Right renal pelvis (tissue), 4 donors: ENCODE results near the gene ETHE1. TPM values are rescaled to one million over a fixed set of nuclear protein-coding genes. Genes with fewer than 3 reads are reported as not detected.
"Not testable (repeated sequence)": the region's sequence is repeated elsewhere in the genome, so short reads cannot be mapped to it uniquely, and the experiment has no call there.

ENCODE experiments used
- DNase-seq, 4 donors: peaks; one replicate each; pipeline ENCODE4 v3.0.0-alpha.2; 2013; ENCODE audit warnings: low read depth in 4 of 4, low spot score in 3 of 4, missing footprints in 1 of 4
- polyA plus RNA-seq, 4 donors: library from polyadenylated mRNA; unstranded; fragments of 120-200 nt; gene quantifications; one replicate each; pipeline ENCODE4 v1.2.1, GENCODE V29; 2013; ENCODE audit not compliant: insufficient read length in 4 of 4

Gene ETHE1
- polyA plus RNA-seq, 4 donors, result 27.5 to 31.1 (median 28.1) TPM

DNA sequence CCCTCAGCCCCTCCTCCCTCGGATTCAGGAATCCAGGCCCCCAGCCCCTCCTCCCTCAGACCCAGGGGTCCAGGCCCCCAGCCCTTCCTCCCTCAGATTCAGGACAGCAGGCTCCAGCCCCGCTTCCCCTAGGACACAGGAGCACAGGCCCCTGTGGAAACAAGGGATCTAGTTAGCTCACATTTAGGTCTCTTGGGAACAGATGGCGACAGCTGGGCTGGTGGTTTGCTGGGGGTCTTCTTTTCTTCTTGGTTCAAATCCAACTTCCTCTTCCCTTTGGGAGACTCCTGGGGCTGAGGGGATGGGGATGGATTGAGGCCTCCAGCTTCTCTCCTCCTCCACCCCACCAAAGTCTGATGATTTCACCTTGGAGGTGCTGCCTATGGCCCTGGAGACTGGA lies 25.6 kb upstream of the ETHE1 start:
- DNase-seq, result no peak

DNA sequence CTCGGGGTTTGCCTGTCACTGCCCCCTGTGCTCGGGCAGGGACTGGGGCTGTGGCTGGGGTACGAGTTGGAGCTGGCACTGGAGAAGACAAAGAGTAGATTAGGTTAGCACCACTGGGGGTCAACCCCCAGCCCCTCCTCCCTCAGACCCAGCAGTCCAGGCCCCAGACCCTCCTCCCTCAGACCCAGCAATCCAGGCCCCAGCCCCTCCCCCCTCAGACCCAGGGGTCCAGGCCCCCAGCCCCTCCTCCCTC lies 25.1 kb upstream of the ETHE1 start:
- DNase-seq, result no peak

DNA sequence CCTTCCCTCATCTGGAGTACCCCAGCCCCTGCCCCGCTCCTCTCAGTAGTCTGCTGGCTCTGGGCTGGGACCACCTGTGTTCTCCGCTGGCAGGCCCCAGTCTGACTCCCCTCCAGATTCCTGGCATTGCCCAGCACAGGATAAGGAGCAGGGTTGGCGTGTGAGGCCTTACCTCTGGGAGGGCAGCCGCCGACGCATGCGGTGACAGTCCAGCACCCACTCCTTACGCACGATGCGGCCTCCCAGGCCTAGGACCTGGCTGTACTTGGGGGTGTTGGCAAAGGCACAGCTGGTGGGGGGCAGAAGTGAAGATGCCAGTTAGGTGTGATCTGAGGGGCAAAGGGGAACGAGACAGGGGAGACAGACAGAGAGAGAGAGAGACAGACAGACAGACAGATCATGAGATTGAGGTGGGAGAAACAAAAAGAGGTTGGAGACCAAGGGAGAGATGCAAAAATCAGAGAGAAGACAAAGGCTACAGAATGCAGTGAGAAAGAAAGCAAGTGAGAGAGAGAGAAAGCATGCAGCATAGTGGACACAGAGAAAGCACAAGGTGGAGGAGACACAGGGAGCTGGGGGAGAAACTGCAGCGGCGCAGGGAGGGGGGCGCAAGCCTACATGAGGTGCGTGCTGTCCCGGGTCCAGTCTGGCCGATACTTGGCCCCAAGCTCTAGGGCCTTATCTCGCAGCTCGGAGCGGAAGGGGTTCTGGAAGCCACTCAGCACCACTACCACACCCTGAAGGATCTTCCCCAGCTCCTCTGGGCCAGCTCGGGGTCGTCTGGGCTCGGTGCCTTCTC lies 24.6 kb upstream of the ETHE1 start:
- no peak for DNase-seq

DNA sequence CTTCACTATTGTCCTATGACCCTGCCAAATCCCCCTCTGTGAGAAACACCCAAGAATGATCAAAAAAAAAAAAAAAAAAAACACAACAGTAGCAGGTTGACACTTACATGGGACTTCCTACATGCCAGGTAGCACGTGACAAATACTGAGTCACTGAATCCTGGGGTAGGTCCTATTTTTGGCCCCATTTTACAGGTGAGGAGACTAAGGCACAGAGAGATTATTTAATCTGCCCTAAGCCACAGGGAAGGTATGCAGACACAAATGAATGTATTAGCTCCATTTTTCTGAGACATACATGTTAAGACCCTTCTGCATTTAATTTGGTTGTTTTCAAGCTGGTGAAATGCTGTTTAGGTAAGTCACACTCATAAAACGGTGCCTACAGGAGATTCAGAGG lies 21.7 kb upstream of the ETHE1 start:
- DNase-seq, result no peak

DNA sequence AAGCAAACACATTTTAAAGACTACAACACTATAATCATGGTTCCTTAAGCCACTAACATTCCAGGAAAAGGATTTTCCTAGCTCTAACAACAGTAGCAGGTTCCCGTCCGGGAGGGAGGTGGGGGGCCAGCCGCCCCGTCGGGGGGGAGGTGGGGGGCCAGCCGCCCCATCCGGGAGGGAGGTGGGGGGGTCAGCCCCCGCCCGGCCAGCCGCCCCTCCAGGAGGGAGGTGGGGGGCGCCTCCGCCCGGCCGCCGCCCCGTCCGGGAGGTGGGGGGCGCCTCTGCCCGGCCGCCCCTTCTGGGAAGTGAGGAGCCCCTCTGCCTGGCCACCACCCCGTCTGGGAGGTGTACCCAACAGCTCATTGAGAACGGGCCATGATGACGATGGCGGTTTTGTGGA lies 20.9 kb upstream of the ETHE1 start:
- DNase-seq, result not testable (repeated sequence)

DNA sequence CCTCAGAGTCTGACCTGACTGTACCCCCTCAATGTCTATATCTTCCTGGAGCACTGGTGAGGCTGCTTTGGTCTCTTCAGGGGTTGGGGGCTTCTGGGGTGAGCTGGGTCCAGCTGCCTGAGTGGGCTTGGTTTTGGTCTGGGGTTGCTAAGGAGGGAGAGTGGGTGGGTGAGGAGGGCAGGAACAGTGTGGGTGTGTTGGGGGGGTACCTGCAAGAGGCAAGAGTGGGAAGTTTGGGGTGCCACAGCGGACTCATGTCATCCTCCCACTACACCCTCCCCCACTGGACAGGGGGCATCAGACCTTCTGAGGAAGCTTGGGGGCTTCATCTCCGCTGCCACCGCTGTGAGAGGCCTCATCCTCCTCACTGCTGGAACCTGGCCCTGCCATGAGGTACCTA lies 19.6 kb upstream of the ETHE1 start:
- DNase-seq, result no peak

DNA sequence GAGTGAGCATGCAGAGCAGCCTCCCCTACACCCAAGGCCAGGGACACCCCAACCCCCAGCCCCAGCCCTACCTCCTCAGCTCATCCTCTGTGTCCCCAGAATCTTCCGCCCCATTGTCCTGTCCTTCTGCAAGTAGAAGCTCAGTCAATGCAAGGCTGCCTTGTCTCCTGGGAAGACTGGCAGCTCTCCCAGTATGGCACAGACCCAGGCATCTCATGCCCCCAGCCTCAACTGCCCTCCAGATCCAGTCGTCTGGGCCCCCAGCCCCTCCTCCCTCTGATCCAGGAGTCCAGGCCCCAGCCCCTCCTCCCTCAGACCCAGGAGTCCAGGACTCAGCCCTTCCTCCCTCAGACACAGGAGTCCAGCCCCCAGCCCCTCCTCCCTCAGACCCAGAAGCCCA lies 19.0 kb upstream of the ETHE1 start:
- DNase-seq, result no peak

DNA sequence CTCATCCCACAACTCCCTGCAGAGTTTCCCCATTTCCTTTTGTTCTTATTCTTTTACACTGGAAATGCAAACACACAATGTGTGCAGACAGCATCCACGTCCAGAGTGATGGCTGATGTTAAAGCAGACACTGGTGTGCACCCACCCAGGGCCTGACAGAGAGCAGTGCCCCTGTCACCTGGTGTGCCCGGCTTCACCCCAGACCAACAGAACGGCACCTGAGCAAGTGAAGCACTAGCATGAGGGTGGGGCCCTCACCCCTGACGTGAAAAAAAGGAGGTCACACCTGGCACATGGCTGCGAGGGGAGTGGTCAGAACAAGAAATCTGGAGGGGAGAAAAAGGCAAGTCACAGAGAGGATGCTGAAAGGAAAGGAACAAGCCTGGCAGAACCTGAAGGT lies 18.3 kb upstream of the ETHE1 start:
- DNase-seq, result no peak

DNA sequence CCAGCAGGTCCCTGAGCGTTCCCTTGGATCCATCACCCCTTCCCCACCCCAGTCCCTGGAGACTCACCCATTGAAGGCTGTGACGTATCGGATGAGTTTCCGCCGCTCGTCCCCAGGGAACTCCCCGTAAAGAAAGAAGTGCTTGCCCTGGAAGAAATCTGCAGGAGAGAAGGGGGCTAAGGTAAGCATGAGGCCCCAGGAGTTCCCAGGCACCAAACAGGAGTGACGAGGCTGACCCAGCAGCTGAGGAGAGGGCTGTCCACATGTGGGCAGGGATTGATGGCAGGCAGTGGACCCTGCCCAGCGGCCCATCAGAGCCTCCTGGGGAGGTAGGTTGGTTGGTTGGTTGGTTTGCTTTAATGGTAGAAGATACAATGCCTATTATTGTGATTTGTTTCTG lies 17.1 kb upstream of the ETHE1 start:
- DNase-seq, result no peak

DNA sequence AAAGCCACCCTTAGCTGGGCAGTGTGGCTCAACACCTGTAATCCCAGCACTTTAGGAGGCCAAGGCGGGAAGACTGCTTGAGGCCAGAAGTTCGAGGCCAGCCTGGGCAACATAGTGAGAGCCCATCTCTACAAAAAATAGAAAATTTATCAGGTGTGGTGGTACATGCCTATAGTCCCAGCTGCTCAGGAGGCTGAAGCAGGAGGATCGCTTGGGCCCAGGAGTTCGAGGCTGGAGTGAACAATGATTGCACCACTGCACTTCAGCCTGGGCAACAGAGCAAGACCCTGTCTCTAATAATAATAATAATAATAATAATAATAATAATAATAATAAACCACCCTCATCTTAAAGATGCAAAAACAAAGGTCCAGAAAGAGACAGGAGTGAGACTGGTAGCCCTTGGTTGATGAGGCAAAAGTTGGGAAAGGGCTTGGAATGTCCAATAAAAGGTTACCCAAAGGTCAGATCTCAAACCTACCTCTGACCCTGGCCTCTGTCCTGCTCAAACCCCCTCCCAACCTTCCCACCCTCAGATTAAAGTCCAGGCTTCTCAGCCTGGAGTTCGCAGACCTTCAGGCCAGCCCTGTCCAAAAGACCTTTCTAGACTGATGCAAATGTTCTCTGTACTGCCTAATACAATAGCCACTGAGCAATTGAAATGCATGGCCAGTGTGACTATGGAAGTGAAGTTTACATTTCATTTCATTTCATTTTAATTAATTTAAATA lies 15.1 kb upstream of the ETHE1 start:
- DNase-seq, result no peak

DNA sequence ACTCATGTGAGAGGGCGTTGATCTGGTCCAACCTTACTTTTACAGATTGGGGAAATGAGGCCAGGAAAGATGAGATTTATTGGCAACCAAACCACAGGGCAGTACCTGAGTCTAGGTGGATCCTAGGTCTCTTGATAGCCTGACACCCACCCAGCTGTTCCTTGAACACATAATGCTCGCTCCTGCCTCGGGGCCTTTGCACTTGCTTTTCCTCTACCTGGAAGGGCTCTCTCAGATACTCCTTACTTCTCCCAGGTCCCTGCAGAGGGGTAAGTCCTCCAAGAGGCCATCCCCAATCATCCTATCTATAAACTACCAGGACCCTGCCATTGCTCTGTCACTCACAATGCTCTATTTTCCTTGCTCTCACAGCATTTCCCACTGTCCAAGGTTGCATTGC lies 13.4 kb upstream of the ETHE1 start:
- DNase-seq, result no peak

DNA sequence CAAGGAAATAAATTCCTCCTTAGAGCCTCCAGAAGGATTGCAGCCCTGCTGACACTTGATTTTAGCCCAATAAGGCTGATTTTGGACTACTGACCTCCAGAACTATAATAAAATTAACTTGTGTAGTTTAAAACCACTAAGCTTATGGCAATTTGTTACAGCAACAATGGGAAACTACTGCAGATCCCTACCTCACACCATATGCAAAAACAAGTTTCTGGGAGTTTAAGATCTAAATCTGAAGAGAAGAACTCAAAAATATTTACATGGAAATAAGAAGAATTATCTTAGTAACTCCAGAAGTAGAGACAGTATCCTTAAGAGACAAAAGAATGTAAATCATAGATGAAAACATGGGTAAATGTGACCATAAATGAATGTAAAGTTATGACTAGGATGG lies 11.9 kb upstream of the ETHE1 start:
- DNase-seq, result no peak

DNA sequence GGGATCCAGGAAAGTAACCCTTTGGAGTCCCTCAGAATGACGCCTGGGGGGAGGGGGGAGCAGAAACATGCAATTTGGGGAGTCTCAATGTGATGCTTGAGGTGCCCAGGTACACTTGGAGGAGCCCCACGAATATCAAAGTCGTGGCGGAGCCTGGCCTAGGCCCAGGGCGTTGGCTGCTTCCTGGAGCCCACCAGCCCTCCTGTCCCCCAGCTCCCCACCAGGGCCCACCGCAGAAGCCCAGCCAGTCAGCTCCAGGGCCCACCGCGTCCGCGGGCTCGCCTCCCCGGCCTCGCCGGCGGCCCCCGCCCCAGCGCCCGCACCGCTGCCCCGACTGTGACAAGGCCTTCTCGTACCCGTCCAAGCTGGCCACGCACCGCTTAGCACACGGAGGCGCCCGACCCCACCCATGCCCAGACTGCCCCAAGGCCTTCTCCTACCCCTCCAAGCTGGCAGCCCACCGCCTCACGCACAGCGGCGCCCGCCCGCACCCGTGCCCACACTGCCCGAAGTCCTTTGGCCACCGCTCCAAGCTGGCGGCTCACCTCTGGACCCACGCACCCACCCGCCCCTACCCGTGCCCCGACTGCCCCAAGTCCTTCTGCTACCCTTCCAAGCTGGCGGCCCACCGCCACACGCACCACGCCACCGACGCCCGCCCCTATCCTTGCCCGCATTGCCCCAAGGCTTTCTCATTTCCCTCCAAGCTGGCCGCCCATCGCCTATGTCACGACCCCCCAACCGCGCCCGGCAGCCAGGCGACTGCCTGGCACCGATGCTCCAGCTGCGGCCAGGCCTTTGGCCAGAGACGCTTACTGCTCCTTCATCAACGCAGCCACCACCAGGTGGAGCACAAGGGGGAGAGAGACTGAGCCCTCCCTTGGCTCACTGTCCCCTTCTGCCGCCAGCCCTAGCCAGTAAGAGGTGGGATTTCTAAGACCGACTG lies 8.1 kb upstream of the ETHE1 start:
- no peak for DNase-seq

DNA sequence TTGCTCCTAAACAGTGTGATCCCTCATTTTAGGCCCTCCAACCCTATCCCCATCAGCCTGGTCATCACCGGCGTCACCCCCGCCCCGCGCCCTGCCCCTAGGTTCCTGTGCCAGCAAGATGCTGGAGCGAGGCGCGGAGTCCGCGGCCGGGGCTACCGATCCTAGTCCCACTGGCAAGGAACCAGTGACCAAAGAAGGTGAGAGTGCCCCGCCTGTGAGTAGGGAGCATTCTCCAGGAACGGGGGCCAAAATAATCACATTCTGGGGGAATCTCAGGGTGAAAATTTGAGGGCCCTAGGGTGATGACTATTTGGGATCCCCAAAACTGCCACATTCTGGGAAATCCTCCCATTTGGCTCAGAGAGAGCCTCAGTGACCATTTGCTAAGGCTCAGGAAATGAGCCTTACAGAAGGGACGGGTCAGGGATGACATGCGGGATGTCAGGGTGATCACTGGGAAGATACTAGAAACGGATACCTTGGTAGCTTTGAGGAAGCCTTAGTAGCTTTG lies 7.4 kb upstream of the ETHE1 start:
- DNase-seq, result no peak

DNA sequence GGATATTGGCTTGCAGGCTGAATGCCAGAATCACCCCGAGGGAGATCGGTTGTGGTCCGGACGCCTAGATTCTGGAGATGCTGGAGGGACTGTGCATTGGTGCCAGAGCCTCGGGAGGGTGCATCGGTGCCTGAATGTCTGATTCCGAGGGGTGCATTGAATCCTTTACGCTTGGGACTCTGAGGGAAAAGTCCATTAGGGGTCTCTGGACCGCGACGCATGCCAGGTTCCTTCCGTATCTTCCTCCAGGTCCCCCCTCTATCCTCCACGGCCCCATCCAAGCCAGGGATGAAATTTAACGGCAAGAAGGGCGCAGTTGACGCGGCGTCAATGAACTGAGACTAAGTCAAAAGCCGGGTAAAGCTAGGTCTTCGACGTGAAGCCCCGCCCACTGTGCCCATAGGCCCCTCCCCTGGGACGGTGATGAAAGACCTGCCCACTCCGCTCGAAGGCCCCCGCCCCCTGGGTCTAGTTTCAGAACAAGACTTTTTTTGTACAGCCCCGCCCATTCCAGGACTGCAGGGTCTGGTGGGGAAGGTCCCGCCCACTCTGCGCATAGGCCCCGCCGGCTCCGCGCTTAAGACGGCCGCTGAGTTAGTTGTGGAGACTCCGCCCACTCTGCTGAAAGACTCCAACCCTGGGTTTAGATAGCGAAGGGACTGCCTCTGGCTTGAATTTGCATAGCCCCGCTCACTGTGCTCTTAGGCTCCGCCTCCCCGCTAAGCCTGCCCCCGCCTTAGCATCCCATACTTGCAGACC lies 6.7 kb upstream of the ETHE1 start:
- DNase-seq, result peak; percentile 96 to 99 (median 98)

DNA sequence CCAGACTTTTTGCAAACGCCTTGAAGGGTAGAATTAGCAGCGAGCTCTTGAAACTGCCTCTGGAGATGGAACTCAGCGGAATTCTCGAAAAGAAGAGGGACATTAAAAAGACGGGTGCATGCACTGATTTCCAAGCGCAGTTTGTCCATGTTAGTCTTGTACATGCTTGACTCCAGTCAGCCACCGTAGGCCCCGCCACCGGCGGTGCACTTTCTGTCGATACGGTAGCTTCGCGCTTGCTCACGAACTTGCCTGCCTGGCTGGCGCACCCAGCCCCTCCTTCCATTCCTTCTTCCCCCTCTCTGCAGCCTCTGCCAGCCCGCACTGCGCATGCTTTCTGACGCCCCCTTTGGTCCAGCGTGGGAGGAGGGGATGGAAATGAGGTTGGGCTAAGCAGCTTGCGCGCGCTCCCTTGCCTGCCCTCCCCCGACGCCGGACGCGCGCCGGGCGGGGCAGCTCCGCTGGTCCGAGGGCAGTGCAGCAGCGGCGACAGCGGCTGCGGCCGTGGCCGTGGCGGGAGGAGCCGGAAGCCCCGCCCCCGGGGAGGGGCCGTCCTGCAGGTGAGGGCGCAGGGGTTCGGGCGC lies 6.1 kb upstream of the ETHE1 start, which contains the start of gene ZNF575:
Gene ZNF575, plus strand, starts transcription at position 227 of the 584 bp plus-strand sequence. CDS start 1,235 bp downstream, outside the sequence.
- DNase-seq, result peak; percentile 91 to 96 (median 94)

DNA sequence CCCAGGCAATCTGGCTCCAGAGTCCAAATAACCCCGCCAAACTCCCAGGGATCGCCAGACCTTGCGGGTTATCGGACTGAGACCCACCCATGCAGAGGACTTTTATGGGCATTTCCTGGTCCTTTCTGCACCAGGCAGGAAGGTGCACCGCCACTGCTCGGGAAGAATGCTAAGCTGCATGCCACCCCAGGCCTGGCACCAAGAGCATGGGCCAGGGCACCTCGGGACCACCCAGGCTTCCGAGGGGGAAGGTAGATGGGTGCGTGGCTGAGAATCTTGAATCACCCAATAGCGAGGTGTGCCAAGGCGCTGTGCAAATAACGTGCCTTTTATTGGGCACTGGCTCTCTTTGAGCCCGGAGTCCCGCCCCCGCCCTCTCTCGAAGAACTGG lies 5.6 kb upstream of the ETHE1 start:
- no peak for DNase-seq

DNA sequence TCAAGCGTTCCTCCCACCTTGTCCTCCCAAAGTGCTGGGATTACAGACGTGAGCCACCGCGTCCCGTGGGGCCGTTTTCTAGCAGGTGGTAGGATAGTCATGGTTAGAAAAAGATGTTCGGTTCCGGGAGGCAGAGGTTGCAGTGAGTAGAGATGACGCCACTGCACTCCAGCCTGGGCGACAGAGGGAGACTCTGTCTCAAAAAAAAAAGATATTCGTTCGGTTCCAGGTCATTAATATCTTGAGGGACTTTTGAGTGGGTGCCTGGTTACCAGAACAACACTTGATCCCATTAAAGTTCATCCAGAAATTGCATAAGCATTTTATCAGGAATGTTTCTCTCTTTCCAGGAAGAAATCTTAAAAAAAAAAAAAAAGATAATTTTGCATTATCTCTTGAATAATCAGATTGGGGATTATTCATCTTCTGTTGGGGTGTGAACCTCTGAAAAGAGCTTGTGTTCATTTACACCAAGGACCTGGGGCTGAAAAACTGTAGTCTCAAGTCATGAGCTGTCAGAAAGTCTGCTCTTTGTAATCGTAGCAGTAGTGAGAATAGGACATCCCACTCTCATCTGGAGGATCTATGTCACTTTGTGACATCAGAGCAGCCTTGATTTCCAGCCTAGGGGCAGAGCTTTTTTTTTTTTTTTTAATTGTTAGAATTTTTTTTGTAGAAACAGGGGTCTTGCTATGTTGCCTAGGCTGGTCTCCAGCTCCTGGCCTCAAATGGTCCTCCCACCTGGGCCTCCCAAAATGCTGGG lies 1.0 kb upstream of the ETHE1 start:
- no peak for DNase-seq
